HG03175 (cell line): ENCODE results near the gene TAT.
"Not testable (repeated sequence)": the region's sequence is repeated elsewhere in the genome, so short reads cannot be mapped to it uniquely, and the experiment has no call there.

Experiments used
- ATAC-seq: cut with Tn5 transposase; IDR thresholded peaks from one replicate; pipeline ENCODE4 v1.9.1; 2021; ENCODE audit warnings: mild to moderate bottlenecking, moderate library complexity; ENCODE audit not compliant: unreplicated experiment

The TAT gene

GRCh38 chr16:71576971-71577370 is at the start of gene TAT:
TSS of gene TAT (minus strand) at chr16:71577092. CDS start at chr16:71576415, 677 bp downstream.
- ATAC-seq, result no peak

- no peak for ATAC-seq
These were observed 49.3 kb upstream of the TAT start, which contains the start of gene MARVELD3 for GRCh38 chr16:71626018-71626857. TSS of gene MARVELD3 (plus strand) at chr16:71626184. CDS start at chr16:71626230, 46 bp downstream.

- ATAC-seq, result no peak
These were observed 48.4 kb upstream of the TAT start for GRCh38 chr16:71625113-71625850.

DNA sequence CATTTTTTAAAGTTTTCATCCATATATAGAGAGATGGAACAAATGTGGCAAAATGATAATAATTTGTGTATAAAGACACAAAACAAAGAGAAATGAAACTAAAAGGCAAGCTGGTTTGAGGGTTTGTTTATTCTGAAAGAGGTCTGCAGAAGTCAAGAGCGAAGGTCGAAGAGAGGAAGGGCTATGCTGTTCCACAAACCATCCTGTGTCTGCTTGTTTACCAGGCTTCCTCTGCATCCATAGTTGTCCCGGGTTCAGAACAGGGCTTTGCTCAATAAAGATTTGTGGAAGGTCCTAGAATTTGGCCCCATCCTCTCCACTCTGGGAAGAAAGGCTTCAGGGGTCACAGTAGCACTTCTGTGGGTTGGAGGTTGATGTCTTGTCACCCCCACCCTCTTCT is 46.7 kb upstream of the TAT start:
- no peak for ATAC-seq

- ATAC-seq, result no peak
These were observed 45.2 kb upstream of the TAT start for GRCh38 chr16:71622088-71622487.

GRCh38 chr16:71618429-71618828 is 41.5 kb upstream of the TAT start:
- ATAC-seq, result no peak

DNA sequence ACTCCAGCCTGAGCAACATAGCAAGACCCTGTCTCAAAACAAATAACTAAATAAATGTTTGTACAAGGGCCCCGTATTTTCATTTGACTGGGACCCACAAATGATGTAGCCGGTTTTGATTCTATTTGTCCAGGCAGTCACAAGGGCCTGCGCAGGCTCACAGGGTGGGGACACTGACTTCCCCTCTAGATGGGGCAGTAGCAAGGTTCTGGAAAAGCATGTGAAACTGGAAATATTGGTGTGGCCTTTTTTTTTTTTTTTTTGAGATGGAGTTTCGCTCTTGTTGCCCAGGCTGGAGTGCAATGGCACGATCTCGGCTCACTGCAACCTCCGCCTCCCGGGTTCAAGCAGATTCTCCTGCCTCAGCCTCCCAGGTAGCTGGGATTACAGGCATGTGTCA is 38.1 kb upstream of the TAT start:
- not testable (repeated sequence) for ATAC-seq

DNA sequence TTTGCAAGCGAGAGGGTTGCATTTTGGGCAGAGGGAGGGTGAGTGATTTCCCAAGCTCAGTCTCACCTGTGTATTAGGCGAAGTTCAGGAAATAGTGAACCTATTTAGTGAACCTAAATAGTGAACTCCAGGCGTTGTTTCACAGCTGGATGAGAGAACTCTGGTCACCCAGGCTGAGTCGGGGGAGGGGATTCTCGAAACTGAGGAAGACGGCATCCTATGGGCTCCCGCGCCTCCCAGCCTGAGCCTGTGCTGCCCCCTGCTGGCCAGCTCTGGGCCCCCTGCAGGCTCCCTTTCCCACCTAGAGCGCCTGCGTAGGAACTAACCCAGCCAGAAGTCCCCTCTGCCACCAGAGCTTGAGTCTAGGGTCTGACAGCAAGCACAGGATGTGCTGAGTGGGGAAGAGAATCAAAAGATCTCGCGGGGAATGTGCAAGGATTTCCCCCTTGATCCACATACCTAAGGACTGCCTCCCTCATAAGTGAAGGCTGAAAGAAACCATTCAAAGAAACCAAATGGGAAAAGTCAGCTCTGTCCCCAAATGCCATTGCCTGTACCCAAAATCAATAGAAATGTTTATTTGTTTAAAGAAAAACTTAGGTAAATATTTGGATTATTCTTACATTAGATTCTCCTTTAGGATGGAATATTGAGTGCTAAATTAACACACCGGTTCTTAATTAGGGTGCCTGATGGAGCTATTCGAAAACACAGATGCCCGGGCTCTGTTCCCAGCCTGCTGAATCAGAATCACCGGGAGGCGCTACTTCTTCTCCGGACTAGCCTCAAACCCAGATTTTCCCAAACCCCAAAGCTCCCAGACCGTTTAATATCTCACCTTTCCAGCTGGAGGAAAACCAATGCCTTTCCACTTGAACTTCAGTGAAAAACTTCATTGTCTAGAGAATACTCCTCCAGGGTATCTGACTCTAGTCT is 34.3 kb upstream of the TAT start:
- ATAC-seq, result peak; percentile 46

- ATAC-seq, result no peak
These were observed 33.6 kb upstream of the TAT start for GRCh38 chr16:71610447-71610846.

GRCh38 chr16:71609066-71609465 is 32.2 kb upstream of the TAT start:
- no peak for ATAC-seq

DNA sequence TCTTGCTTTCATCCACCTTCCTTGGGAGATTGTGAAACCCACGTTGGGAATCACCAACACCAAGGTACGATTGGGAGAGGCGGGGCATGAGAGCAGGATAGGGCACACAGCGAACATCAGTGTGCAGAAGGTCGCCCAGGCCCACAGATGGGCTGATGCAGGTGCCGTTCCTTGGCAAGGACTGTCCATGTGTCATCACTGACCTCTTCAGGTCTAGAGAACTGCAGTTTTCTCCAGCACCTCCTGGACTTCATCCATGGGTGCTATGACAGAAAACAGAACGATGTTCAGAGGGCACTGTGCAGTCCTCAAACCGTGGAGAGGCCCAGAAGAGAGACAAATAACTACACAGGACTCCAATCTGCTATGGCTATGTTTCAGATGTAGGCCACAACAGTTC is 23.9 kb upstream of the TAT start:
- no peak for ATAC-seq

DNA sequence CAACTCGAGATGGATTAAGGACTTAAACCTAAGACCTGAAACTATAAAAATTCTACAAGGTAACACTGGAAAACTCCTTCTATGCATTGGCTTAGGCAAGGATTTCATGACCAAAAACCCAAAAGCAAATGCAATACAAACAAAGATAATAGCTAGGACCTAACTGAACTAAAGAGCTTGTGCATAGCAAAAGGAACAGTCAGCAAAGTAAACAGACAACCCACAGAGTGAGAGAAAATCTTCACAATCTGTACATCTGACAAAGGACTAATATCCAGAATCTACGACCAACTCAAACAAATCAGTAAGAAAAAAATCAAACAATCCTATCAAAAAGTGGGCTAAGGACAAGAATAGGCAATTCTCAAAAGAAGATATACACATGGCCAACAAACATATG is 21.5 kb upstream of the TAT start:
- ATAC-seq, result not testable (repeated sequence)

- not testable (repeated sequence) for ATAC-seq
These were observed 18.5 kb upstream of the TAT start for GRCh38 chr16:71595340-71595826.

GRCh38 chr16:71594000-71594646 is 17.2 kb upstream of the TAT start:
- ATAC-seq, result no peak

DNA sequence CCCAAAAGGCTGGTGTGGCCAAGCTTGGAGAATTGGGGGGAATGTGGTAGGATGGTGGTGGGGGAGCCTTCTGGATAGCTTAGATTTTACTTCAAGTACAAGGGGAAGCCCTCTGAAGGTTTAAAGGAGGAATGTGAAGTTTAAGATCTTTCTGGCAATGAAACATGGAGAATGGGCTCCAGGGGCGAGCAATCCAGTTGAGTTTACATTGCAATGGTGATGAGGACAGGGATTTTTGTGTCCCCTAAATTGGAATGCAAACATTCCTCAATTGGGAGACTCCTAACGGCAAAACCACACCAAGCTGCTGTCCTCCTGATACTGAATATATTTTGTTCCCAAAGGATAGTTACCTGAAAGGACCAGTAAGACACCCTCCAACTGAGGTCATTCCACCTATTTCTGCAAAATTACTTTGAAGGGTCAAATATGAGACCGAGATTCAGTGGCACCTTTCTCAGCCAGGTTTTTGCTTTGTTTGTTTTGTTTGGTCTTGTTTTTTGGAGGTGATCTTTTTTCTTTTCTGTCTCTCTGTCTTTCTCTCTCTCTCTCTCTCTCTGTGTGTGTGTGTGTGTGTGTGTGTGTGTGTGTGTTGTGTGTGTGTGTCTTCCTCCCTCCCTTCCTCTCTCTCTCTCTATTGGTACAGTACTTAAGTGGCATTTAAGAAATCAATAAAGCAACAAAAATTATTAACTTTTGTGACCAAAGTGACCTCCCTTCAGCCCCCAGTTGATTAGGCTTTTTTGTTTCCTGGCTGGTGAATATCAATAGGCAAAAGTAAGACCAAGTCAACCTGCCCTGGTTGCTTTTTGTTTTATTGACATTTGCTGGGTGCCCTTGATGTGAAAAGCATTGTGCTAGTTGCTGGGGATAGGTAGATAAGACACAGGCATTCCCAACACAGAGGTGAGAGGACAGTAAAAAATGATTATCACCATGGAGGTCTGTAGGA is 16.4 kb upstream of the TAT start:
- ATAC-seq, result no peak

DNA sequence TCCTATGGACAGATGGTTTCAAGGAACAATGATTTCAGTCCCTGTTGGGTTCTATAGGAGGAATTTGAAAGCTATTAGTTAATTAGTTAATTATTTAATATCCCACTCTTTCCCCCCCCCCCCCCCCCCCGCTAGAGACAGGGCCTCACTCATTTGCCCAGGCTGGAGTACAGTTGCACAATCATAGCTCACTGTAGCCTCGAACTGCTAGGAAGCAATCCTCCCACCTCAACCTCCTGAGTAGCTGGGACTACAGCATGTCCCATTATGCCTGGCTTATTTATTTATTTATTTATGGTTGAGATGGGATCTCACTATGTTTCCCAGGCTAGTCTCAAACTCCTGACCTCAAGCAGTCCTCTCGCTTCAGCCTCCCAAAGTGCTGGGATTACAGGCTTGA is 15.0 kb upstream of the TAT start:
- no peak for ATAC-seq

GRCh38 chr16:71590584-71590983 is 13.7 kb upstream of the TAT start:
- ATAC-seq, result no peak

DNA sequence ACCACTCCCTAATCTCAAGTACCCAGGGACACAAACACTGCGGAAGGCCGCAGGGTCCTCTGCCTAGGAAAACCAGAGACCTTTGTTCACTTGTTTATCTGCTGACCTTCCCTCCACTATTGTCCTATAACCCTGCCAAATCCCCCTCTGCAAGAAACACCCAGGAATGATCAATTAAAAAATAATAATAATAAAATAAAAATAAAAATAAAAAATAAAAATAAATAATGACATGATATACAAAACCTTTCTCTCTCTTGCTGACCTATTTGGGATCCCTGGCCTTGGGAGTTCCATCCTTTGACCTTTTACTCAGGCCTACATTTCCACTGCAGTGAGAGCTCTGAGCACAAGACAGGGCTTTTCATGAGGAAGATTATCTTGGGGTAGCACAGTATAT is 13.2 kb upstream of the TAT start:
- ATAC-seq, result not testable (repeated sequence)

- ATAC-seq, result not testable (repeated sequence)
These were observed 12.4 kb upstream of the TAT start for GRCh38 chr16:71589334-71589733.
